ENCODE results near the gene OR8J1. TPM values are rescaled to one million over a fixed set of nuclear protein-coding genes. Genes with fewer than 3 reads are reported as not detected.
A peak's percentile ranks its signal among the peaks of the same experiment; 100 is the strongest.
"Not testable (repeated sequence)": the region's sequence is repeated elsewhere in the genome, so short reads cannot be mapped to it uniquely, and the experiment has no call there.

Gene OR8J1
- polyA plus RNA-seq, 1 of the 3 experiments (the other 2 are of a cell fraction) = not detected

DNA sequence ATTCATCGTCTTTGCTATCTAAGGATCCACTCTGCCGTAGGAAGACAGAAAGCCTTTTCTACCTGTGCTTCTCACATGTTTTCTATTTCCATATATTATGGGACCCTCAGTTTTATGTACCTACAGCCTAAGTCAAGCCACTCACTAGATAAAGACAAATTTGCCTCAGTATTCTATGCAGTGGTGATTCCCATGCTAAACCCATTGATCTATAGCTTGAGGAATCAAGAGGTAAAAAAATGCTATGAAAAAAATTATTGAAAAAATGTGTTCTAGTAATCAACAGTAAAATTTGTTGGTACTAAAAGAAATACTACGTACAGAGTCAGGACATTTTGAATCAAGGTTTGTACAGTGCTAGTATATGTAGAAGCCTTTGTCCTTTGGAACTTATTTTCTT lies 40.3 kb downstream of the OR8J1 start:
- no peaks in the 10 kb centered on the region for H3K36me3 ChIP-seq (replicated peaks in 1 of 2; ENCODE audit: control insufficient read depth in 1 of 2, insufficient read depth in 2 of 2, low read length in 1 of 2)
- H3K9me2 ChIP-seq = 0 out of 2 replicates have a peak, but pooled peaks cover 2% of the 10 kb centered on the region
- H3K27ac ChIP-seq (ENCODE audit: low read depth in 2 of 2, low read length in 1 of 2) = no peak overlapping the region
- POLR2A ChIA-PET = no interaction called here
- TF ChIP-seq, protein P1, sequence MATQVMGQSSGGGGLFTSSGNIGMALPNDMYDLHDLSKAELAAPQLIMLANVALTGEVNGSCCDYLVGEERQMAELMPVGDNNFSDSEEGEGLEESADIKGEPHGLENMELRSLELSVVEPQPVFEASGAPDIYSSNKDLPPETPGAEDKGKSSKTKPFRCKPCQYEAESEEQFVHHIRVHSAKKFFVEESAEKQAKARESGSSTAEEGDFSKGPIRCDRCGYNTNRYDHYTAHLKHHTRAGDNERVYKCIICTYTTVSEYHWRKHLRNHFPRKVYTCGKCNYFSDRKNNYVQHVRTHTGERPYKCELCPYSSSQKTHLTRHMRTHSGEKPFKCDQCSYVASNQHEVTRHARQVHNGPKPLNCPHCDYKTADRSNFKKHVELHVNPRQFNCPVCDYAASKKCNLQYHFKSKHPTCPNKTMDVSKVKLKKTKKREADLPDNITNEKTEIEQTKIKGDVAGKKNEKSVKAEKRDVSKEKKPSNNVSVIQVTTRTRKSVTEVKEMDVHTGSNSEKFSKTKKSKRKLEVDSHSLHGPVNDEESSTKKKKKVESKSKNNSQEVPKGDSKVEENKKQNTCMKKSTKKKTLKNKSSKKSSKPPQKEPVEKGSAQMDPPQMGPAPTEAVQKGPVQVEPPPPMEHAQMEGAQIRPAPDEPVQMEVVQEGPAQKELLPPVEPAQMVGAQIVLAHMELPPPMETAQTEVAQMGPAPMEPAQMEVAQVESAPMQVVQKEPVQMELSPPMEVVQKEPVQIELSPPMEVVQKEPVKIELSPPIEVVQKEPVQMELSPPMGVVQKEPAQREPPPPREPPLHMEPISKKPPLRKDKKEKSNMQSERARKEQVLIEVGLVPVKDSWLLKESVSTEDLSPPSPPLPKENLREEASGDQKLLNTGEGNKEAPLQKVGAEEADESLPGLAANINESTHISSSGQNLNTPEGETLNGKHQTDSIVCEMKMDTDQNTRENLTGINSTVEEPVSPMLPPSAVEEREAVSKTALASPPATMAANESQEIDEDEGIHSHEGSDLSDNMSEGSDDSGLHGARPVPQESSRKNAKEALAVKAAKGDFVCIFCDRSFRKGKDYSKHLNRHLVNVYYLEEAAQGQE (IDR thresholded peaks at IDR 0.05; ENCODE audit: low read depth, low read length) = no peak
- TF ChIP-seq FOXM1 (IDR thresholded peaks at IDR 0.05; ENCODE audit: low read depth) (no peak), TEAD4 (IDR thresholded peaks at IDR 0.05; ENCODE audit: borderline replicate concordance, insufficient read depth) (no peak), GABPA (IDR thresholded peaks at IDR 0.05; ENCODE audit: low read depth) (no peak), EZH2phosphoT487 (IDR thresholded peaks at IDR 0.05; ENCODE audit: borderline replicate concordance, low read depth) (no peak), RAD21 (IDR thresholded peaks at IDR 0.05; ENCODE audit: low read length) (no peak)
- TF ChIP-seq, protein P2, sequence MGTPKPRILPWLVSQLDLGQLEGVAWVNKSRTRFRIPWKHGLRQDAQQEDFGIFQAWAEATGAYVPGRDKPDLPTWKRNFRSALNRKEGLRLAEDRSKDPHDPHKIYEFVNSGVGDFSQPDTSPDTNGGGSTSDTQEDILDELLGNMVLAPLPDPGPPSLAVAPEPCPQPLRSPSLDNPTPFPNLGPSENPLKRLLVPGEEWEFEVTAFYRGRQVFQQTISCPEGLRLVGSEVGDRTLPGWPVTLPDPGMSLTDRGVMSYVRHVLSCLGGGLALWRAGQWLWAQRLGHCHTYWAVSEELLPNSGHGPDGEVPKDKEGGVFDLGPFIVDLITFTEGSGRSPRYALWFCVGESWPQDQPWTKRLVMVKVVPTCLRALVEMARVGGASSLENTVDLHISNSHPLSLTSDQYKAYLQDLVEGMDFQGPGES (IDR thresholded peaks at IDR 0.05; ENCODE audit: low read depth, low read length) = no peak
- TF ChIP-seq, protein P3, sequence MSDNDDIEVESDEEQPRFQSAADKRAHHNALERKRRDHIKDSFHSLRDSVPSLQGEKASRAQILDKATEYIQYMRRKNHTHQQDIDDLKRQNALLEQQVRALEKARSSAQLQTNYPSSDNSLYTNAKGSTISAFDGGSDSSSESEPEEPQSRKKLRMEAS (IDR thresholded peaks at IDR 0.05; ENCODE audit: low read depth) = no peak
- CTCF ChIA-PET = no interaction called here
- H2AFZ ChIP-seq (ENCODE audit: low read depth) = no peak overlapping the region
- no peak overlapping the region for H3K9ac ChIP-seq
- H3K4me2 ChIP-seq = no peak overlapping the region
- no peaks in the 10 kb centered on the region for H4K20me1 ChIP-seq (ENCODE audit: insufficient read depth)
- no peaks in the 10 kb centered on the region for H3K27me3 ChIP-seq (ENCODE audit: insufficient read depth)
- no peaks in the 10 kb centered on the region for H3K79me2 ChIP-seq (ENCODE audit: insufficient read depth)
- no peaks in the 10 kb centered on the region for H3K9me3 ChIP-seq
- H3F3A ChIP-seq (replicated peaks; ENCODE audit: insufficient read depth) = no peaks in the 10 kb centered on the region
- WGBS (ENCODE audit: low lambda C conversion rate) = 5% methylated on average over 3 of the region's 3 CpGs
- H3K4me3 ChIP-seq (ENCODE audit: low read depth in 2 of 2, low read length in 1 of 2) = no peak overlapping the region
- DNase-seq = no peak
- H3K4me1 ChIP-seq (ENCODE audit: control insufficient read depth in 1 of 2, insufficient read depth in 2 of 2, low read depth in 1 of 2, low read length in 1 of 2) = no peaks in the 10 kb centered on the region

DNA sequence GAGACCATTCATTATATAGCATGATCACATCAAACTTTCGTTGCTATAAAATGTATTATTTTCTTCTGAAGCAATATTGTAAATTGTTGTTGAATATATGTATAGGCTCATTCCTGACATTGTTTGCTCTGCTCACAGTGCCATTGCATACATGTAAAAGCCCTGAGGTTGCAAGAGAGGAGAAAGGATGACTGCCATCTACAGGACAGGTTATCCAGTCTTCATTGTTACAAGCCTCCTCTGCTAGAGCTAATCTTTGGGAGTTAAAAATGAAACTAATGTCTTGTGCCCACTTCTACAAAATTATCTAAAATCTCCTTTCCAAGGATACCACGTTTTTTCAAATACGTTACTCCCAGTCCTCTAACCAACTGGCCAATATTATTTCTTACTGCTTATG lies 42.0 kb downstream of the OR8J1 start:
- H3K79me2 ChIP-seq (ENCODE audit: insufficient read depth) = no peaks in the 10 kb centered on the region
- POLR2A ChIA-PET = no interaction called here
- no peaks in the 10 kb centered on the region for H3K4me1 ChIP-seq (ENCODE audit: control insufficient read depth in 1 of 2, insufficient read depth in 2 of 2, low read depth in 1 of 2, low read length in 1 of 2)
- CTCF ChIA-PET = no interaction called here
- H3K9me2 ChIP-seq = 0 out of 2 replicates have a peak, but pooled peaks cover 2% of the 10 kb centered on the region
- H3K4me2 ChIP-seq = no peak overlapping the region
- H3K9ac ChIP-seq = no peak overlapping the region
- H3K9me3 ChIP-seq = no peaks in the 10 kb centered on the region
- H4K20me1 ChIP-seq (ENCODE audit: insufficient read depth) = no peaks in the 10 kb centered on the region
- TF ChIP-seq CTCF (IDR thresholded peaks at IDR 0.05) = peak; percentile 23
- TF ChIP-seq NFIC (IDR thresholded peaks at IDR 0.05; ENCODE audit: borderline replicate concordance) = no peak
- TF ChIP-seq FOXM1 (IDR thresholded peaks at IDR 0.05; ENCODE audit: low read depth) = no peak
- TF ChIP-seq, protein P4, sequence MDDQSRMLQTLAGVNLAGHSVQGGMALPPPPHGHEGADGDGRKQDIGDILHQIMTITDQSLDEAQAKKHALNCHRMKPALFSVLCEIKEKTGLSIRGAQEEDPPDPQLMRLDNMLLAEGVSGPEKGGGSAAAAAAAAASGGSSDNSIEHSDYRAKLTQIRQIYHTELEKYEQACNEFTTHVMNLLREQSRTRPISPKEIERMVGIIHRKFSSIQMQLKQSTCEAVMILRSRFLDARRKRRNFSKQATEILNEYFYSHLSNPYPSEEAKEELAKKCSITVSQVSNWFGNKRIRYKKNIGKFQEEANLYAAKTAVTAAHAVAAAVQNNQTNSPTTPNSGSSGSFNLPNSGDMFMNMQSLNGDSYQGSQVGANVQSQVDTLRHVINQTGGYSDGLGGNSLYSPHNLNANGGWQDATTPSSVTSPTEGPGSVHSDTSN (IDR thresholded peaks at IDR 0.05) = no peak
- TF ChIP-seq, protein P5, sequence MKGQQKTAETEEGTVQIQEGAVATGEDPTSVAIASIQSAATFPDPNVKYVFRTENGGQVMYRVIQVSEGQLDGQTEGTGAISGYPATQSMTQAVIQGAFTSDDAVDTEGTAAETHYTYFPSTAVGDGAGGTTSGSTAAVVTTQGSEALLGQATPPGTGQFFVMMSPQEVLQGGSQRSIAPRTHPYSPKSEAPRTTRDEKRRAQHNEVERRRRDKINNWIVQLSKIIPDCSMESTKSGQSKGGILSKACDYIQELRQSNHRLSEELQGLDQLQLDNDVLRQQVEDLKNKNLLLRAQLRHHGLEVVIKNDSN (IDR thresholded peaks at IDR 0.05; ENCODE audit: borderline replicate concordance, low read depth) = no peak
- no peaks in the 10 kb centered on the region for H3F3A ChIP-seq (replicated peaks; ENCODE audit: insufficient read depth)
- no peak for DNase-seq
- no peaks in the 10 kb centered on the region for H3K36me3 ChIP-seq (replicated peaks in 1 of 2; ENCODE audit: control insufficient read depth in 1 of 2, insufficient read depth in 2 of 2, low read length in 1 of 2)
- 1% methylated on average over 3 of the region's 3 CpGs for WGBS (ENCODE audit: low lambda C conversion rate)
- no peaks in the 10 kb centered on the region; the same call in 1 of the 2 replicates for H3K27me3 ChIP-seq (ENCODE audit: insufficient read depth)
- H3K27ac ChIP-seq (ENCODE audit: low read depth in 2 of 2, low read length in 1 of 2) = no peak overlapping the region
- no peak overlapping the region for H2AFZ ChIP-seq (ENCODE audit: low read depth)
- H3K4me3 ChIP-seq (ENCODE audit: low read depth in 2 of 2, low read length in 1 of 2) = no peak overlapping the region

GRCh38 chr11:56401858-56402461 lies 47.9 kb downstream of the OR8J1 start:
- H3K36me3 ChIP-seq (replicated peaks in 1 of 2; ENCODE audit: control insufficient read depth in 1 of 2, insufficient read depth in 2 of 2, low read length in 1 of 2); H3K9me3 ChIP-seq; POLR2A ChIA-PET; CTCF ChIA-PET; H3K79me2 ChIP-seq (ENCODE audit: insufficient read depth); H4K20me1 ChIP-seq (ENCODE audit: insufficient read depth); H2AFZ ChIP-seq (ENCODE audit: low read depth); H3K27ac ChIP-seq (ENCODE audit: low read depth in 2 of 2, low read length in 1 of 2); H3K9ac ChIP-seq; H3K4me1 ChIP-seq (ENCODE audit: control insufficient read depth in 1 of 2, insufficient read depth in 2 of 2, low read depth in 1 of 2, low read length in 1 of 2); DNase-seq; H3K9me2 ChIP-seq; H3K27me3 ChIP-seq (ENCODE audit: insufficient read depth); H3F3A ChIP-seq (replicated peaks; ENCODE audit: insufficient read depth): not testable (repeated sequence)
- Histone ChIP-seq H3K4me3 (ENCODE audit: low read depth in 2 of 2, low read length in 1 of 2) (peak overlapping the region in 1 of 2 experiments; percentile 37; a peak in 1 of 4 replicates), H3K4me2 (peak overlapping the region; percentile 52; the same call in 1 of the 2 replicates)
- WGBS (ENCODE audit: low lambda C conversion rate) = 12% methylated on average over 7 of the region's 27 CpGs

Measured in SK-N-SH (cell line).